Measurements from ENCODE around the gene MIA.

DNA sequence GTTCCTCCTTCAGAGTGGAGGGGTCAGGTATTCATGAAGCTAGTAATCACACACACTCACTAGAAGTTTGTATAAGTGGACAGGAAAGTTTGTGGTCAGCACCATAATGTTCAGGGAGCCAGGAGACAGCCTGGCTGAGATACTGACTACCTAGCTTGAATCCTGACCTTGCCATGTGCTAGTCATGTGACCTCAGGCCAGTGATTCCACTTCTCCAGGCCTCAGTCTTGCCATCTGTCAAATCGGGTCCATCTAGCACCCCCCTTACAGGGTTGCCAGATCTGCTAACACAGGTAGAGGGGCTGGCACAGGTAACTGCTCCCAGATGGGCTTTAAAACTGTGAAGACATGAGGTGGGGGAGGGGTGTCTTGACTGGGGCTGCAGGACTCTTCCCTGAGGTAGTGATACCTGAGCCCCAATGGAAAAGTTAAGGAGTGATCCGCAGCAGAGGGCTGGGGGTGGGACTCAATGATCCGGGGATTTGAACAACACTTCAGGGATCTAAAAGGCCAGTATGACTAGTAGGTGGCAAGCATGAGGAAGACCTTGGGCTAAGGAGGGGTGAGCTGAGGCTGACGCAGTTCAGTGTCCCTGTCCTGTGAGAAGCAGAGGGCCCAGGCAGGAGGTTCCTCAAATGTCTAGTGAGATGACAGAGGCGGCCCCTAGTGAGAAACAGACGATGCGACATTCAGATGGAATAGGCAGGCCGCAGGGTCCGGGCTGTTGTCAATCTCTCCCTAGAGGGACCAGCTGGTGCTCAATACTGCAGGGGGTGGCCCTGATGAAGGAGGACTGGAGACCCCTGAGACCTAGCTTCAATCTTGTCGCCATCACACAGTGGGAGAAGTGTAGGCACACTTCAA is 33.6 kb upstream of the MIA start:
- TF ChIP-seq POLR2A (IDR thresholded peaks at IDR 0.05) (no peak), EP300 (IDR thresholded peaks at IDR 0.05) (no peak)
- TF ChIP-seq, protein P1, sequence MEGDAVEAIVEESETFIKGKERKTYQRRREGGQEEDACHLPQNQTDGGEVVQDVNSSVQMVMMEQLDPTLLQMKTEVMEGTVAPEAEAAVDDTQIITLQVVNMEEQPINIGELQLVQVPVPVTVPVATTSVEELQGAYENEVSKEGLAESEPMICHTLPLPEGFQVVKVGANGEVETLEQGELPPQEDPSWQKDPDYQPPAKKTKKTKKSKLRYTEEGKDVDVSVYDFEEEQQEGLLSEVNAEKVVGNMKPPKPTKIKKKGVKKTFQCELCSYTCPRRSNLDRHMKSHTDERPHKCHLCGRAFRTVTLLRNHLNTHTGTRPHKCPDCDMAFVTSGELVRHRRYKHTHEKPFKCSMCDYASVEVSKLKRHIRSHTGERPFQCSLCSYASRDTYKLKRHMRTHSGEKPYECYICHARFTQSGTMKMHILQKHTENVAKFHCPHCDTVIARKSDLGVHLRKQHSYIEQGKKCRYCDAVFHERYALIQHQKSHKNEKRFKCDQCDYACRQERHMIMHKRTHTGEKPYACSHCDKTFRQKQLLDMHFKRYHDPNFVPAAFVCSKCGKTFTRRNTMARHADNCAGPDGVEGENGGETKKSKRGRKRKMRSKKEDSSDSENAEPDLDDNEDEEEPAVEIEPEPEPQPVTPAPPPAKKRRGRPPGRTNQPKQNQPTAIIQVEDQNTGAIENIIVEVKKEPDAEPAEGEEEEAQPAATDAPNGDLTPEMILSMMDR (IDR thresholded peaks at IDR 0.05): no peak

Data from tibial nerve (tissue), 4 donors.